Upper lobe of right lung (tissue), 1 donor: ENCODE measurements around the gene DLG2. TPM values are rescaled to one million over a fixed set of nuclear protein-coding genes. Genes with fewer than 3 reads are reported as not detected.

Experiments
- ATAC-seq: fragments of 200-7000 bp; cut with Tn5 transposase; one replicate; pipeline ENCODE4 v1.9.1; 2020; ENCODE audit warnings: mild to moderate bottlenecking, moderate library complexity
- DNase-seq: peaks from one replicate; pipeline ENCODE4 v3.0.0-alpha.2; 2020
- H3K27ac ChIP-seq: fragments of 200-600 bp; one replicate; pipeline ENCODE4 v1.8.0; 2022
- H3K27me3 ChIP-seq: fragments of 200-600 bp; one replicate; pipeline ENCODE4 v1.8.0; 2022; ENCODE audit warnings: mild to moderate bottlenecking
- H3K36me3 ChIP-seq: fragments of 200-600 bp; one replicate; pipeline ENCODE4 v1.8.0; 2022
- H3K4me1 ChIP-seq: fragments of 200-600 bp; one replicate; pipeline ENCODE4 v1.8.0; 2022
- H3K4me3 ChIP-seq: fragments of 200-600 bp; one replicate; pipeline ENCODE4 v1.8.0; 2022; ENCODE audit warnings: mild to moderate bottlenecking
- H3K9me3 ChIP-seq: fragments of 200-600 bp; one replicate; pipeline ENCODE4 v1.8.0; 2022
- intact Hi-C: fragments of 100-400 bp; cut with DNase I; formaldehyde crosslinking; loops from one replicate; pipeline ENCODE4 v1.11.0; 2022
- total RNA-seq: library from RNA; stranded (reverse); fragmentation: NEBNext Ultra II Directional; extraction: Animal tissue kit (Norgen Biotek cat#: 25700); gene quantifications from one replicate; pipeline ENCODE4 v1.2.1, GENCODE V29; 2021
- TF ChIP-seq, protein P1 (sequence below): fragments of 200-600 bp; IDR thresholded peaks from one replicate; pipeline ENCODE4 v1.8.0; 2022; ENCODE audit warnings: antibody characterized with exemption
- donor health status: DM: no; HTN: yes; CAD: no; lungs with severe emphysema.

DLG2 gene
- total RNA-seq, 1 donor from 2014 or later = 9.7 TPM

DNA sequence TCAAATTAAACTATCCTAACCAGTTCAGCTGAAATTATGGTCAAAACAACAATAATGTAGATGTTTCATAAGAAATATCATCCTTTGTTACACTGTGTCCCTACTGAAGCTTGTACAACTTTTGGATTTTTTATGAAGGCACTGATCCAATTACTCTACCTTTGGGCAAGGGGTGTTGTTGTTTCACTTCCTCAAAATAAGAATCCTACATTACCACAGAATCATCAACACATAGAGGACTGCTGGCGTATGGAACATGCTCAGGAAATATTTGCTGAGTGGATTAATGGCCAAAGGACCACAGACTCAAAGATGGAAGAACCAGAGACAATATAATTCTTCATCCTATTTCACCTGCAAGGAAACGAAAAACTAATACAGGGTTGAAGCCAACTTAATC, 1433.4 kb downstream of the DLG2 start:
- Histone ChIP-seq H3K27me3 (no peaks in the 10 kb centered on the region), H3K36me3 (no peaks in the 10 kb centered on the region), H3K4me3 (no peak overlapping the region), H3K27ac (no peak overlapping the region), H3K4me1 (no peaks in the 10 kb centered on the region), H3K9me3 (no peaks in the 10 kb centered on the region)
- intact Hi-C loops = no loop called here
- DNase-seq = no peak
- TF ChIP-seq, protein P1, sequence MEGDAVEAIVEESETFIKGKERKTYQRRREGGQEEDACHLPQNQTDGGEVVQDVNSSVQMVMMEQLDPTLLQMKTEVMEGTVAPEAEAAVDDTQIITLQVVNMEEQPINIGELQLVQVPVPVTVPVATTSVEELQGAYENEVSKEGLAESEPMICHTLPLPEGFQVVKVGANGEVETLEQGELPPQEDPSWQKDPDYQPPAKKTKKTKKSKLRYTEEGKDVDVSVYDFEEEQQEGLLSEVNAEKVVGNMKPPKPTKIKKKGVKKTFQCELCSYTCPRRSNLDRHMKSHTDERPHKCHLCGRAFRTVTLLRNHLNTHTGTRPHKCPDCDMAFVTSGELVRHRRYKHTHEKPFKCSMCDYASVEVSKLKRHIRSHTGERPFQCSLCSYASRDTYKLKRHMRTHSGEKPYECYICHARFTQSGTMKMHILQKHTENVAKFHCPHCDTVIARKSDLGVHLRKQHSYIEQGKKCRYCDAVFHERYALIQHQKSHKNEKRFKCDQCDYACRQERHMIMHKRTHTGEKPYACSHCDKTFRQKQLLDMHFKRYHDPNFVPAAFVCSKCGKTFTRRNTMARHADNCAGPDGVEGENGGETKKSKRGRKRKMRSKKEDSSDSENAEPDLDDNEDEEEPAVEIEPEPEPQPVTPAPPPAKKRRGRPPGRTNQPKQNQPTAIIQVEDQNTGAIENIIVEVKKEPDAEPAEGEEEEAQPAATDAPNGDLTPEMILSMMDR = no peak
- ATAC-seq = no peak

DNA sequence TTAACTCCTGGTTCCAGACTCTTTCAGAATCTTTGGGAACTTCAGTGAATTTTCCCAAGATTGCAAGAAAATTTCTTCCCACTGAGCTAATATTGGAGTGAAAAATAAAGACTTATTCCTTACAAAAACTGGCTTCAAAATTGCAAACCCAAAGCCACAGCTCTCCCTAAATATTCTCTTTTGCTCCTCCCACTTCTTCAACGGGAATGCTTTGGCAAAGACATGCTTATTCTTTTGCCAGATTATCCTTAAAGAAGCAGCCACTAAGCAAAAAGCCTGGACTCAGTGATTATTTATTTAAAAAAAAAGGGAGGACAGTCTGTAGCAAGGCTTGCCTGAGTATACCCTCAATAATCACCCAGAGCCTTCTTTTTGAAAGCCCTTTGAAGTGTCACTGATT, 1438.6 kb downstream of the DLG2 start:
- no peak for DNase-seq

DNA sequence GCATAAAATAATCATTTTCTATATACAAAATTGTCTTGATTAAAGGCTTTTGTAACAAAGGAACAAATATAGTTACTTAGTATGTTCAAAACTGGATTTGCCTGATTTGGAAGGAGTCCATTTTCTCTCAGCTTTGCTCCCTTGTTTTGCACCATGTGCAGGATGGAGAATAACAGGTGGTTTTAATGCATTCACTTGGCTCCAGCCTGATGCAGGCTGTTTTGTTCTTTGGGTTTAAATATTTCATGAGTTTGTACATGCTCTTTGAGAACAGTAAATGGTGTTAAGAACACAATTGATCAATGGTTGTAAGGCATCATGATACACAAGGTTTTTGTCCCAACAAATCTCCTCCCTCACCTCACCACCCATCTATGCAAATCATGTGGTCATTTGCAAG, 1454.1 kb downstream of the DLG2 start:
- Histone ChIP-seq H3K9me3 (no peaks in the 10 kb centered on the region), H3K36me3 (no peaks in the 10 kb centered on the region), H3K4me3 (no peak overlapping the region), H3K4me1 (no peaks in the 10 kb centered on the region), H3K27me3 (no peaks in the 10 kb centered on the region), H3K27ac (no peak overlapping the region)
- intact Hi-C loops = no loop called here
- ATAC-seq (no peak), DNase-seq (no peak)
- TF ChIP-seq, protein P1 = no peak

More for the DNA sequence above, 1438.6 kb downstream of the DLG2 start:
- Histone ChIP-seq H3K4me1 (no peaks in the 10 kb centered on the region), H3K36me3 (no peaks in the 10 kb centered on the region), H3K9me3 (no peaks in the 10 kb centered on the region), H3K4me3 (no peak overlapping the region), H3K27me3 (no peaks in the 10 kb centered on the region), H3K27ac (no peak overlapping the region)
- TF ChIP-seq, protein P1 = no peak
- no peak for ATAC-seq
- intact Hi-C loops = no loop called here

DNA sequence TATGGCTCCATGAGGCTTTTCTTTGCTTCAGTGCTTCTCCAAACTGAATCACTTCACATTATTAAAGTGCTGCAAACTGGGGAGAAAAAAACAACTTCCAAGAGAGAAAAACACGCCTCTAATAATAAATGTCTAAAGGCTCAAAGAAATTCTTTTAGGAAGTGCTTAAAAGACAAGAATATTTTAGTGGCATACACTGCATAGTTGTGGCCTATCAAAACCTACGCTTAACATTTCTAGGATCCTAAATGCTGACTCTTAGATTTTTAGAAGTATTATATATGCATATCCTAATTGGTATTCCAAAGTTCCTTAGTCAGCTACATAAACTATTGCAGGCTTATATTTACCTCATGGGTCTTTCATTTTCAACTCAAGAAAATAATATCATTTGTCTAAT, 1462.0 kb downstream of the DLG2 start:
- TF ChIP-seq, protein P1 = no peak
- no peaks in the 10 kb centered on the region for H3K9me3 ChIP-seq
- no peaks in the 10 kb centered on the region for H3K4me1 ChIP-seq
- no peaks in the 10 kb centered on the region for H3K27me3 ChIP-seq
- ATAC-seq (no peak), DNase-seq (no peak)
- no peak overlapping the region for H3K27ac ChIP-seq
- H3K36me3 ChIP-seq = no peaks in the 10 kb centered on the region
- no peak overlapping the region for H3K4me3 ChIP-seq
- intact Hi-C loops = no loop called here

DNA sequence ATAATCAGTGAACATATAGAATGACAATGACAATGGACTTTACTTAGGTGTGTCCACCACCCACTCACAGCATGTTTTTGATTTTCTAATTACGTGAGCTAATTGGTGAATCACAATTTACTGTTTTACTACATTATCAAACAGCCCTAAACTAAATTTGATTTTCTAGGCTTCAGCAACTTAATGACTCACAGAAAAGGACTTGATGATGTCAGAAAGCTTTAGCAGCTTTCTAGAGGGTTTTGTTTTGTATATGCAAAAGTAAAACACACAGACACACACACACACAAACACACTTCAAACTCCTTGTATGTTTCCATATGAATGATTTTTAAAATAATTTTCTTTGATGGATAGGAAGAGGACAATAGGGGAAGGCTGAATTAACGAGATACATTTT, 1462.4 kb downstream of the DLG2 start:
- Histone ChIP-seq H3K9me3 (no peaks in the 10 kb centered on the region), H3K4me3 (no peak overlapping the region), H3K36me3 (no peaks in the 10 kb centered on the region), H3K4me1 (no peaks in the 10 kb centered on the region), H3K27ac (no peak overlapping the region), H3K27me3 (no peaks in the 10 kb centered on the region)
- no peak for ATAC-seq
- no peak for DNase-seq
- TF ChIP-seq, protein P1 = no peak
- intact Hi-C loops = no loop called here

DNA sequence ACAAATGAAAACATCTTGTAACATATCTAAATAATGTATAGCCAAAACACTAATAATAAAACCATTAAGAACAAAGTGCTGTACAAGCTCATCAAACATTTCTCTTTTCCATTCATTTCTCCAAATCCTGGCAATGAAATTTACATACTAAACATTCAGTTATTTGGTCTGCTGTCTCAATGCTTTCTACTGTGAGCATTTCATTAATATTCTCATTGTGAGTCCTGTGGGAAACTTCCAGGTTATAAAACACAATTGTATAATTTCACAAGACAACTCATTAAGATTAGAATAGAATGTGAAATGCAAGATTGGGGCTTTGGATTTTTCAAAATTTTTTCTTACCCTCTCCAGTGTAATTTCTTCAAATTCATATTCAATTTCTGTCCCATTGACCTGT, 1464.0 kb downstream of the DLG2 start:
- DNase-seq (no peak), ATAC-seq (no peak)
- H3K4me1 ChIP-seq = no peaks in the 10 kb centered on the region
- H3K4me3 ChIP-seq = no peak overlapping the region
- intact Hi-C loops = no loop called here
- H3K9me3 ChIP-seq = no peaks in the 10 kb centered on the region
- no peaks in the 10 kb centered on the region for H3K36me3 ChIP-seq
- TF ChIP-seq, protein P1 = no peak
- no peak overlapping the region for H3K27ac ChIP-seq
- H3K27me3 ChIP-seq = no peaks in the 10 kb centered on the region
